GM23338 (cell line): Measurements from ENCODE around the gene SLCO1C1. TPM values are rescaled to one million over a fixed set of nuclear protein-coding genes. Genes with fewer than 3 reads are reported as not detected.

Experiments
- ATAC-seq: fragments of 200-7000 bp; cut with Tn5 transposase; 3 replicates; pipeline ENCODE4 v1.9.1; 2020
- DNase-seq: peaks from one replicate; pipeline ENCODE4 v3.0.0-alpha.2; 2015; ENCODE audit warnings: low spot score
- H2AFZ ChIP-seq: fragments of 200-600 bp; sonication (generic); 2 replicates; pipeline ENCODE4 v1.8.0; 2016; ENCODE audit warnings: antibody characterized with exemption, mild to moderate bottlenecking, moderate library complexity
- H3F3A ChIP-seq: fragments of 200-600 bp; sonication (generic); replicated peaks from 2 replicates; pipeline ENCODE4 v1.8.0; 2017; ENCODE audit warnings: antibody characterized with exemption, mixed run types, low read depth
- H3K27ac ChIP-seq: fragments of 200-600 bp; sonication (generic); 2 replicates; pipeline ENCODE4 v1.6.1; 2016; ENCODE audit warnings: low read depth
- H3K27me3 ChIP-seq: fragments of 200-600 bp; sonication (generic); 2 replicates; pipeline ENCODE4 v1.8.0; 2016; ENCODE audit warnings: mild to moderate bottlenecking, mixed run types, moderate library complexity; ENCODE audit not compliant: insufficient read depth
- H3K36me3 ChIP-seq: fragments of 200-600 bp; sonication (generic); 2 replicates; pipeline ENCODE4 v1.8.0; 2016; ENCODE audit warnings: mild to moderate bottlenecking; ENCODE audit not compliant: insufficient read depth
- H3K4me1 ChIP-seq: fragments of 200-600 bp; sonication (generic); 2 replicates; pipeline ENCODE4 v1.8.0; 2016; ENCODE audit warnings: mild to moderate bottlenecking, moderate library complexity; ENCODE audit not compliant: insufficient read depth
- H3K4me2 ChIP-seq: fragments of 200-600 bp; sonication (generic); 2 replicates; pipeline ENCODE4 v1.7.1; 2017; ENCODE audit warnings: mixed run types
- H3K4me3 ChIP-seq: fragments of 200-600 bp; sonication (generic); 2 replicates; pipeline ENCODE4 v1.6.1; 2016; ENCODE audit warnings: mixed run types
- H3K79me2 ChIP-seq: fragments of 200-600 bp; sonication (generic); replicated peaks from 2 replicates; pipeline ENCODE4 v1.8.0; 2017; ENCODE audit warnings: mild to moderate bottlenecking; ENCODE audit not compliant: insufficient read depth
- H3K9me2 ChIP-seq: fragments of 200-600 bp; sonication (generic); 2 replicates; pipeline ENCODE4 v1.8.0; 2017; ENCODE audit not compliant: insufficient read depth
- H4K20me1 ChIP-seq: fragments of 200-600 bp; sonication (generic); replicated peaks from 2 replicates; pipeline ENCODE4 v1.8.0; 2017; ENCODE audit warnings: mild to moderate bottlenecking; ENCODE audit not compliant: insufficient read depth
- H3K27ac Mint-ChIP-seq: 2 replicates; pipeline ENCODE4 v1.8.0; 2020; ENCODE audit warnings: inconsistent platforms, mild to moderate bottlenecking, moderate library complexity, mixed read lengths
- H3K27me3 Mint-ChIP-seq: 3 replicates; pipeline ENCODE4 v1.8.0; 2022; ENCODE audit warnings: low read depth, mild to moderate bottlenecking, moderate library complexity, mixed read lengths, inconsistent platforms; ENCODE audit not compliant: insufficient read depth, poor library complexity
- H3K36me3 Mint-ChIP-seq: 3 replicates; pipeline ENCODE4 v1.8.0; 2021; ENCODE audit warnings: low read depth, mild to moderate bottlenecking, inconsistent platforms, moderate library complexity, mixed read lengths
- H3K4me1 Mint-ChIP-seq: 3 replicates; pipeline ENCODE4 v1.8.0; 2020; ENCODE audit warnings: mild to moderate bottlenecking, inconsistent platforms, mixed read lengths
- H3K4me3 Mint-ChIP-seq: 3 replicates; pipeline ENCODE4 v1.8.0; 2021; ENCODE audit warnings: moderate library complexity, mild to moderate bottlenecking, inconsistent platforms, mixed read lengths
- H3K9me3 Mint-ChIP-seq: 3 replicates; pipeline ENCODE4 v1.8.0; 2020; ENCODE audit warnings: moderate library complexity, mild to moderate bottlenecking, inconsistent platforms, mixed read lengths
- CREB1 ChIP-seq: fragments of 250-450 bp; sonication (Bioruptor Pico); IDR thresholded peaks from 2 replicates; pipeline ENCODE4 v1.5.0; 2020; ENCODE audit warnings: low read depth, mild to moderate bottlenecking, moderate library complexity
- ETS1 ChIP-seq: IDR thresholded peaks from 2 replicates; pipeline ENCODE4 v1.6.1; 2016; ENCODE audit warnings: antibody characterized with exemption
- EZH2 ChIP-seq: fragments of 200-600 bp; sonication (generic); IDR thresholded peaks from one replicate; pipeline ENCODE4 v1.8.0; 2017; ENCODE audit warnings: antibody characterized with exemption, mild to moderate bottlenecking, low read depth; ENCODE audit not compliant: unreplicated experiment
- EZH2phosphoT487 ChIP-seq: fragments of 200-600 bp; sonication (generic); IDR thresholded peaks from one replicate; pipeline ENCODE4 v1.8.1; 2018; ENCODE audit warnings: antibody characterized with exemption; ENCODE audit not compliant: unreplicated experiment
- JUNB ChIP-seq: IDR thresholded peaks from one replicate; pipeline ENCODE4 v1.6.1; 2016; ENCODE audit warnings: antibody characterized with exemption; ENCODE audit not compliant: unreplicated experiment
- NANOG ChIP-seq: IDR thresholded peaks from 2 replicates; pipeline ENCODE4 v1.6.1; 2016; ENCODE audit warnings: antibody characterized with exemption, borderline replicate concordance
- POLR2AphosphoS5 ChIP-seq: IDR thresholded peaks from 2 replicates; pipeline ENCODE4 v1.6.1; 2016; ENCODE audit warnings: antibody characterized with exemption, low read depth
- REST ChIP-seq: IDR thresholded peaks from one replicate; pipeline ENCODE4 v1.6.1; 2018; ENCODE audit warnings: antibody characterized with exemption; ENCODE audit not compliant: unreplicated experiment
- STAT1 ChIP-seq: IDR thresholded peaks from one replicate; pipeline ENCODE4 v1.6.1; 2016; ENCODE audit warnings: antibody characterized with exemption; ENCODE audit not compliant: unreplicated experiment
- ZNF114 ChIP-seq: fragments of 250-450 bp; sonication (Bioruptor Pico); IDR thresholded peaks from 2 replicates; pipeline ENCODE4 v1.5.0; 2020; ENCODE audit warnings: mild to moderate bottlenecking, moderate library complexity
- ZNF331 ChIP-seq: fragments of 250-450 bp; sonication (Bioruptor Pico); IDR thresholded peaks from 2 replicates; pipeline ENCODE4 v1.5.0; 2020; ENCODE audit warnings: low read depth, mild to moderate bottlenecking, moderate library complexity
- ZNF462 ChIP-seq: fragments of 250-450 bp; sonication (Bioruptor Pico); IDR thresholded peaks from 2 replicates; pipeline ENCODE4 v1.5.0; 2020; ENCODE audit warnings: mild to moderate bottlenecking, moderate library complexity
- polyA plus RNA-seq: library from polyadenylated mRNA; unstranded; fragments of >200 nt; fragmentation: Nextera tagmentation; extraction: Ambion mirVana; gene quantifications from 2 replicates; pipeline ENCODE4 v1.2.1, GENCODE V29; 2016
- total RNA-seq: library from RNA; depleted of rRNA; stranded (reverse); fragments of >200 nt; shearing (Covaris generic); gene quantifications from 2 replicates; pipeline ENCODE4 v1.2.3, GENCODE V29; 2014
- TF ChIP-seq, protein P1 (sequence below), 2 experiments: fragments of 200-600 bp in 1 of 2; sonication (generic) in 1 of 2; conservative IDR thresholded peaks; 2 replicates each; pipeline versions ENCODE4 v1.5.1 to v1.6.1; 2016 to 2017; ENCODE audit warnings: antibody characterized with exemption in 2 of 2, low read depth in 2 of 2, mild to moderate bottlenecking in 2 of 2, moderate library complexity in 1 of 2

SLCO1C1 gene
- total and polyA plus RNA-seq, 2 experiments from 2014 or later: 0.86 to 1.6 TPM

- peaks cover 2% of the 10 kb centered on the region for H3K27me3 Mint-ChIP-seq
- no peaks in the 10 kb centered on the region for H3K9me3 Mint-ChIP-seq
- H3K27me3 ChIP-seq: no peaks in the 10 kb centered on the region
- no peak overlapping the region for H3K4me2 ChIP-seq
- DNase-seq (no peak), ATAC-seq (no peak)
- H4K20me1 ChIP-seq: no peaks in the 10 kb centered on the region
- H3K27ac Mint-ChIP-seq: no peak overlapping the region
- H3K36me3 Mint-ChIP-seq: no peaks in the 10 kb centered on the region
- no peaks in the 10 kb centered on the region for H3K4me1 ChIP-seq
- H3K79me2 ChIP-seq: no peaks in the 10 kb centered on the region
- no peaks in the 10 kb centered on the region for H3F3A ChIP-seq
- H3K36me3 ChIP-seq: no peaks in the 10 kb centered on the region
- H3K4me1 Mint-ChIP-seq: peaks cover 6% of the 10 kb centered on the region; the same call in 2 of the 3 replicates
- no peak overlapping the region for H3K27ac ChIP-seq
- TF ChIP-seq EZH2 (no peak), ZNF114 (CRISPR knock-in tag) (no peak), ZNF331 (CRISPR knock-in tag) (no peak), STAT1 (no peak), ZNF462 (CRISPR knock-in tag) (no peak), EZH2phosphoT487 (no peak), ETS1 (no peak), CREB1 (no peak), POLR2AphosphoS5 (no peak), NANOG (no peak), REST (no peak), JUNB (no peak)
- TF ChIP-seq, protein P1, sequence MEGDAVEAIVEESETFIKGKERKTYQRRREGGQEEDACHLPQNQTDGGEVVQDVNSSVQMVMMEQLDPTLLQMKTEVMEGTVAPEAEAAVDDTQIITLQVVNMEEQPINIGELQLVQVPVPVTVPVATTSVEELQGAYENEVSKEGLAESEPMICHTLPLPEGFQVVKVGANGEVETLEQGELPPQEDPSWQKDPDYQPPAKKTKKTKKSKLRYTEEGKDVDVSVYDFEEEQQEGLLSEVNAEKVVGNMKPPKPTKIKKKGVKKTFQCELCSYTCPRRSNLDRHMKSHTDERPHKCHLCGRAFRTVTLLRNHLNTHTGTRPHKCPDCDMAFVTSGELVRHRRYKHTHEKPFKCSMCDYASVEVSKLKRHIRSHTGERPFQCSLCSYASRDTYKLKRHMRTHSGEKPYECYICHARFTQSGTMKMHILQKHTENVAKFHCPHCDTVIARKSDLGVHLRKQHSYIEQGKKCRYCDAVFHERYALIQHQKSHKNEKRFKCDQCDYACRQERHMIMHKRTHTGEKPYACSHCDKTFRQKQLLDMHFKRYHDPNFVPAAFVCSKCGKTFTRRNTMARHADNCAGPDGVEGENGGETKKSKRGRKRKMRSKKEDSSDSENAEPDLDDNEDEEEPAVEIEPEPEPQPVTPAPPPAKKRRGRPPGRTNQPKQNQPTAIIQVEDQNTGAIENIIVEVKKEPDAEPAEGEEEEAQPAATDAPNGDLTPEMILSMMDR (conservative IDR thresholded peaks at IDR 0.05; ENCODE audit: low read depth in 2 of 2): no peak
- H3K4me3 Mint-ChIP-seq: no peak overlapping the region
- H3K4me3 ChIP-seq: no peak overlapping the region
- H3K9me2 ChIP-seq: no peaks in the 10 kb centered on the region
- no peak overlapping the region for H2AFZ ChIP-seq
Observed at GRCh38 chr12:20718294-20718693, 23.2 kb downstream of the SLCO1C1 start.
